ENCODE results near the gene KDM4B. TPM values are rescaled to one million over a fixed set of nuclear protein-coding genes. Genes with fewer than 3 reads are reported as not detected.
A peak's percentile ranks its signal among the peaks of the same experiment; 100 is the strongest.

Gene KDM4B
- polyA plus RNA-seq, 1 donor from 2014 or later: 78.2 TPM

DNA sequence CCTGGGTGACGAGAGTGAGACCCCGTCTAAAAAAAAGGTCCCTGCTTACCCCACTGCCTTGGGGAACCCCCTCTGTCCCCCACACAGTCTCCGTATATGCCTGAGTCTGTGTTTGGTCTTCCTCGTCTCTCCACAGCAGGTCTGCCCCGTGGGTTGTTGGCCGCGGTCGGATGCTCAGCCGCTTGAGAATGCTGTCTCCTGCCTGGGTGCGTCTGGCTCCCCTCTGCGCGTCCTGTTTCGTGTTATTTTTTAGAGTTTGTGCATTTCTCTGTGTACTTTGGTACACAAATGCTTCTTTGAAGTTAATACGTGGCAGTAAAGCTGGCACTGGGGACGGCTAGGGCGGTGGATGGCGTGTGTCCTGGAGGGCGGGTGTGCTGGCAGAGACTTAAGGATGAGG, 34.9 kb downstream of the KDM4B start:
- peaks cover 13% of the 10 kb centered on the region for H3K36me3 Mint-ChIP-seq
- H3K27me3 Mint-ChIP-seq: no peaks in the 10 kb centered on the region
- no peak overlapping the region for H3K4me3 Mint-ChIP-seq
- no peak overlapping the region for H3K27ac Mint-ChIP-seq
- no peaks in the 10 kb centered on the region for H3K9me3 Mint-ChIP-seq
- peaks cover 3 to 9% (median 9%) of the 10 kb centered on the region in 3 donors for H3K4me1 Mint-ChIP-seq

DNA sequence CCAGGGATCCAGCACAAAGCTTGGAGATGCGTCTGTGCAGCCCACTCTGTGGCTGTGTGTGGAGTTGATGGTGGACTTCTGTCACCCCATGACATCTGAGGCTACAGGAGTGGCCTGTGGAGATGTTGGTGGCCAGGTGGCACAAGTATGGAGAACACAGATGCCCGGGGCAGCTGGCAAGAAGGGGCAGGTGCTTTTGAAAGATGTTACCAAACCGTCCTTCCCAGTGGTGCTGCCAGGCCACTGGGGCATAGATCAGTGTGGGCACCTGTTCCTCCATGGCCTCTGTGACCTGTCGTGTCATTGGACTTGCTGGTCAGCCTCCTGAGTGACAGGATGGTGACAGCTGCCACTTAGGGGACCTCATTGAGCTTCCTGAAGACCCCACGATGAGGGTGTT, 36.2 kb downstream of the KDM4B start:
- Mint-ChIP-seq H3K9me3 (no peaks in the 10 kb centered on the region), H3K4me3 (no peak overlapping the region), H3K4me1 (peaks cover 2 to 9% (median 9%) of the 10 kb centered on the region in 3 donors), H3K27me3 (no peaks in the 10 kb centered on the region), H3K27ac (no peak overlapping the region), H3K36me3 (peaks cover 13% of the 10 kb centered on the region)

DNA sequence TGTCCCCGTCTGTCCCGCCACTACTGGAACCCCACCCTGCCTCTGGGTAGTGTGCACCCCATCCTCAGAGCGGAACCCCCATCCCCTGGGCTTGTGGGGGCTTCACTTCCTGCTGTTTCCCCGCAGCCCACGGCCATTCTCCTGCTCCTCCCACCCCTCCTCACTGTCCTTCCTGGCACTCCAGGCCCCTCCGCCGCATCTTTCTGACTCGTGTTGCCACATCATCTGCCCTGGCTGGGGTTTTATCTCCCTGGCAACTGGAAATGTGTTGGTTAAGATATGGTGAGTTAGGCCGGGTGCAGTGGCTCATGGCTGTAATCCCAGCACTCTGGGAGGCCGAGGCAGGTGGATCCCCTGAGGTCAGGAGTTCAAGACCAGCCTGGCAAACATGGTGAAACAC, 37.3 kb downstream of the KDM4B start:
- Mint-ChIP-seq H3K9me3 (no peaks in the 10 kb centered on the region), H3K27ac (peak overlapping the region in 1 of 3 donors; percentile 77), H3K4me1 (peaks cover 2 to 11% (median 4%) of the 10 kb centered on the region in 3 donors), H3K36me3 (peaks cover 12% of the 10 kb centered on the region), H3K4me3 (no peak overlapping the region), H3K27me3 (no peaks in the 10 kb centered on the region)

DNA sequence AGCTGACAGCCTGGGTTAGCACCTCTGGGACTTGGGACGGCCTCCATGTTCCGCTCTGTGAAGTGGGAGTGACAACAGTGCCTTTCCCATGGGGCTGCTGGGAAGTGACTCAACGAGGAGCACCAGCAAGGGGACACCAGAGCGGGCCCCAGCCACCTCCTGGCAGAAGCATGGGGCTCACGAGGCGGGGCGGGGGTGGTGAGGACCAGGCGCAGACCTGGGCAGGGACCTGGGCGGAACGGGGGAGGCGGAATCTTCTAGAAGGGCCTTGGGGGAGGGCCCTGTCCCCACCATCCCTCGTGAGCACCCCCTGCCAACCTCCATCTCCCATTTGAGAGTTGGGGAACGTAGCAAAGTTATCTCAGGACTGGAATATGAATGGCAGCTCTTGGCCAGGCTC, 37.9 kb downstream of the KDM4B start:
- no peak overlapping the region for H3K27ac Mint-ChIP-seq
- H3K27me3 Mint-ChIP-seq: no peaks in the 10 kb centered on the region
- peaks cover 2 to 7% (median 4%) of the 10 kb centered on the region in 3 donors for H3K4me1 Mint-ChIP-seq
- no peak overlapping the region for H3K4me3 Mint-ChIP-seq
- no peaks in the 10 kb centered on the region for H3K9me3 Mint-ChIP-seq
- peaks cover 9% of the 10 kb centered on the region for H3K36me3 Mint-ChIP-seq

DNA sequence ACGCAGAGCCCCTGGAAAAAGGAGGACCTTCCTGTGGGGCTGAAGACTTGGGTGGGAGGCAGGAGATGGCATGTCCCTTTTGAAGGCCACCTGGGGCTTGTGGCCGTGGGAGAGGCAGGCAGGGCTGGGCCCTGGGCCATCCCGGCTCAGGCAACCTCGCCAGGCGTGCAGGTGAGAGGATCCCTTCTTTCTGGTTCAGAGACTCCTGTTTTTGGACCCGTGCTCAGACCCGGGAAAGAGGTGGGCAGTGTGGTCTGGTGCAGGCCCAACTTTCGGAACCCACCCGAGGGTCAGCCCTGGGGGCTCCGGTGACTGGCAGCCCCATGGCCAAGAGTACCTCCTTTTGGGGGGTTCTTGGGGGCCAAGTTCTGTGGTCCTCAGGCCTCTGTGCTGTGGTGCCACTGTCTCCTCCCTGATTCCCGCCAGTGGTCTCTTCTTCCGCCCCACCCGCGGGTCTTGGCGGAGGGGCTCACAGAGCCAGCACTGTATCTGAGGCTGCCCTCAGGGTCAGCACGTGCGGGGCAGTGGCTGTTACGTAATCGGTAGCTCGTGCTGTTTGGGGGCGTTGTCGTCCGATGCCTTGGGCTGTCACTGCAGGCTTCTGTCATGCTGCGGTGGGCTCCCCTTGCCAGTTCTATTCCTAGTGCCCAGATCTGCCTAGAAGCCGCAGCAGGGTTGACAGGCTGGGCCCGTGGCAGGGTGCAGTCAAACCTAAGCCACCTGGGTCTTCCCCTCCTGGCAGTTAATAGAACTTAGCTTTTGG, 42.7 kb downstream of the KDM4B start:
- Mint-ChIP-seq H3K27ac (no peak overlapping the region), H3K4me3 (no peak overlapping the region), H3K9me3 (no peaks in the 10 kb centered on the region), H3K4me1 (peaks cover 0 to 6% (median 2%) of the 10 kb centered on the region in 3 donors), H3K36me3 (peaks cover 9% of the 10 kb centered on the region), H3K27me3 (no peaks in the 10 kb centered on the region)

DNA sequence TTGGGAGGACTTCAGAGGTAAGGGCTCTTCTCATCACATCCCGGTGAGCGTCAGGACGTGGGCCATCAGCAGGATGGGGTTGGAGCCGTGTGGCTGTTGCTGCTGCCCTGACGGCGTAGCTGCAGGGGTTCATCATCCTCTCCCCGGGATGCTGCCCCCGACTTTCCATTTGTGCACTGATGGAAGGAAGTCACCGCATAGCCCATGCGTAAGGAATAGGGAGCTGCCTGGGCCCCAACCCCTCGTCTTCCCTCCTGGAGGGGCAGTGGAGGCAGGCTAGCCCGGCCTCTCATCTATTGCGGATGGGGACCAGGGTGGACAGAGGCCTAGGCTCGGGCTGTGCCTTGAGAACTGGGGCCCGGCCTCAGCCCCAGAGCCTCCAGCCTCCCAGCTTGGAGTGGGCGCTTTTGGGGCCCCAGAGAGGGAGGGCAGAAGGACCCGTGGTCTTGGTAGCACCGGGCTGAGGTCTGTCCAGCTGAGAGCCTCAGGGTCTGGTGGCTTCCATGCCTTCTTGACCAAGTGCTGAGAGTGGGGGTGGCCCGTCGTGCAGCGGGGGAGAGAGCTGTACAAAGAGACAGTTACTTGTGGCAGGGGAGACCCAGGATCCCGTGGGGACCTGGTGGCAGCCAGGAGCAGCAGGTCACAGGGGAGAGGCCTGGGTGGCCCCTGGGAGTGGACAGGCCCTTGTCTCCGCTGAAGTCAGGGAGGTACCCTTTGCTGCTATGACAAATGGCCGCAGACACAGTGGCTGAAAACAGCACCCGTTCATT, 44.0 kb downstream of the KDM4B start:
- Mint-ChIP-seq H3K4me1 (peaks cover 0 to 4% (median 2%) of the 10 kb centered on the region in 3 donors), H3K36me3 (peaks cover 4% of the 10 kb centered on the region), H3K27ac (peak overlapping the region in 1 of 3 donors; percentile 59), H3K4me3 (no peak overlapping the region), H3K27me3 (no peaks in the 10 kb centered on the region), H3K9me3 (no peaks in the 10 kb centered on the region)

DNA sequence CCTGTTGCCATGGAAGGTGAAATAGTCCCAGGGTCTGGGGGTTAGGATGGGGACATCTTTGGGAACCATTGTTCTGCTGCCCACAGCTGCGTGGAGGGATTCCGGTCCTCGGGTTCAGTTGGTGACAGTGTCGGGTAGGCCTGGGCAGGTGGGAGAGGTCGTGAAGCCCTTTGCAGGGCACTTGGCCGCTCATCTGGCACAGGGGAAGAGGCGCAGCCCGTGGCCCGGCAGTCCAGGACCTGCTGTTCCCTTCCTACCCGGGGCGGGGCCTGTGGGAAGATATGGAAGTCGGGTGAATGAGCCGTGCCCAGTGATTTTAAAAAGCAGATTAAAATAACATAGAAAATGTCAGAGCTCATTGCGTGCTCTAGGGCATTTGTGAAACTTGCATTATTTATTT, 44.8 kb downstream of the KDM4B start:
- peaks cover 0 to 2% (median 0%) of the 10 kb centered on the region in 3 donors for H3K4me1 Mint-ChIP-seq
- peaks cover 7% of the 10 kb centered on the region for H3K36me3 Mint-ChIP-seq
- no peaks in the 10 kb centered on the region for H3K27me3 Mint-ChIP-seq
- no peak overlapping the region for H3K4me3 Mint-ChIP-seq
- no peaks in the 10 kb centered on the region for H3K9me3 Mint-ChIP-seq
- H3K27ac Mint-ChIP-seq: peak overlapping the region in 1 of 3 donors; percentile 63

DNA sequence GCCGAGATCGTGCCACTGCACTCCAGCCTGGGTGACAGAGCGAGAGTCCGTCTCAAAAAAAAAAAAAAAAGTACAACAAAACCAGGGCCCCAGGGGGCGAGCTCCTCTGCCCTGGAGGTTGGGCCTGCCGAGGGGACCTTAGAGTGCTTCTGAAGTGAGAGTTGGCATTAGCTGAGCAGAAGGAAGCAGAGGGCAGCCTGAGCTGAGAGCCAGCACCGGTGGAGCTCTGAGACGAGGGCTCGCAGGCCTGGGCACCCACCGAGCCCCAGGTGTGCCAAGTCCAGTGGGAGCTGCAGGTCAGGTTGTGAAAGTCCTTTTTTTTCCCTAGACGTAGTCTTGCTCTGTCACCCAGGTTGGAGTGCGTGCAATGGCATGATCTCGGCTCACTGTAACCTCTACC, 46.0 kb downstream of the KDM4B start:
- Mint-ChIP-seq H3K27me3 (no peaks in the 10 kb centered on the region), H3K27ac (no peak overlapping the region), H3K36me3 (peaks cover 7% of the 10 kb centered on the region), H3K4me3 (no peak overlapping the region), H3K4me1 (peaks cover 0 to 2% (median 0%) of the 10 kb centered on the region in 3 donors), H3K9me3 (no peaks in the 10 kb centered on the region)

DNA sequence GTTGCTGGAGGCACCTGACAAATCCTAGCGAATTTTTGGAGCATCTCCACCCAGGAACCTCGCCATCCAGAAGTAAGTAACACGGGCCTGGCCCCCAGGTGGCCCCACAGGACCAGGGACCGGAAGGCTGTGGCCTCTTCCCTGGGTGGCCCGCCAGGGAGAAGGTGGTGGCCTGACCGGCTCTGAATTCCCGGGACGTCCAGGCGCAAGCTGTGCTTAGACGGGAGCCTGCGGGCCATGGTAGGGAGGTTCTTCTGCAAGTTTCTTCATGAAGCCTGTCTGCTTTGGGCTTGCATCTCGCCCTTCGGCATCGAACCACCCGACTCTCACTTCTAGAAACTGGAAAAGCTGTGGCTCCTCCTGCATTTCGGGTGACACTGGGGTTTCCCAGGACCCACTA, 47.4 kb downstream of the KDM4B start:
- no peak overlapping the region for H3K4me3 Mint-ChIP-seq
- no peaks in the 10 kb centered on the region for H3K4me1 Mint-ChIP-seq
- H3K36me3 Mint-ChIP-seq: peaks cover 8% of the 10 kb centered on the region
- no peaks in the 10 kb centered on the region for H3K9me3 Mint-ChIP-seq
- H3K27me3 Mint-ChIP-seq: no peaks in the 10 kb centered on the region
- no peak overlapping the region for H3K27ac Mint-ChIP-seq

DNA sequence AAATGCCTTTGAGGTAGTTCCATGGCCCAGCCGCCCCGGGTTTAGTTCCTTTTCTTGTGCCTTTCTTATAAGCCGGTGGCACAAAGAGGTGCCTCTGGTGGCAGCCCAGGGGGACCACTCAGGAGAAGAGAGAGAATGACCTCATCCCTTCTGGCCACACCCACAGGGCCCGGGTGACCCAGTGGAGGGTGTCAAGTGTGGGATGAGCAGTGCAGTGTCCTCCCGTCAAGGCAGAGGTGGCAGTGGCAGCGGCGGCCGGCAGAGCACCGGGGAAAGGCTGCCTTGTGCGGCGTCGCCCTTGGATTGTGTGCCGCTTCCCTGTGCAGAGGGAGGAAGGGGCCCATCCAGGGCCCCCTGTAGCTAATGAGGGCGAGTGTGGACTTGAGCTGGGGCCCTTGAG, 47.9 kb downstream of the KDM4B start:
- no peaks in the 10 kb centered on the region for H3K4me1 Mint-ChIP-seq
- peaks cover 8% of the 10 kb centered on the region for H3K36me3 Mint-ChIP-seq
- no peak overlapping the region for H3K4me3 Mint-ChIP-seq
- no peak overlapping the region for H3K27ac Mint-ChIP-seq
- H3K27me3 Mint-ChIP-seq: no peaks in the 10 kb centered on the region
- no peaks in the 10 kb centered on the region for H3K9me3 Mint-ChIP-seq

DNA sequence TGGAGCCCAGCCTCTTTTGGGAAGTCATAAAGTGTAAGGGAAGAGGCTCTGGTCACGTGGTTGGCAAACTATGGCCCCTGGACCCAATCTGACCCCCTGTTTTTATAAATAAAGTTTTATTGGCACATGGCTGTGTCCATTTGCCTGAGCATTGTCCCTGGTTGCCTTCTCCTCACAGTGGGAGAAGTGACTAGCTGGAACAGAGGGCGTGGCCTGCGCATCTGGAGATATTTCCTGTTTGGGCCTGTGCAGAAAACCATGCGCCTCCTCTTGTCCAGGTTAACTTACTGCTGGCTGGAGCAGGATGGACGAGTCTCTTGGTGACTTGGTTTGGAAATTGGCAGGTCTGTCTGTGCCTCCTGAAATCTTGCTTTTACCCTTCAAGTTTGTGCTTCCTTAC, 48.3 kb downstream of the KDM4B start:
- Mint-ChIP-seq H3K36me3 (peaks cover 8% of the 10 kb centered on the region), H3K27me3 (no peaks in the 10 kb centered on the region), H3K4me3 (no peak overlapping the region), H3K9me3 (no peaks in the 10 kb centered on the region), H3K4me1 (no peaks in the 10 kb centered on the region), H3K27ac (no peak overlapping the region)

DNA sequence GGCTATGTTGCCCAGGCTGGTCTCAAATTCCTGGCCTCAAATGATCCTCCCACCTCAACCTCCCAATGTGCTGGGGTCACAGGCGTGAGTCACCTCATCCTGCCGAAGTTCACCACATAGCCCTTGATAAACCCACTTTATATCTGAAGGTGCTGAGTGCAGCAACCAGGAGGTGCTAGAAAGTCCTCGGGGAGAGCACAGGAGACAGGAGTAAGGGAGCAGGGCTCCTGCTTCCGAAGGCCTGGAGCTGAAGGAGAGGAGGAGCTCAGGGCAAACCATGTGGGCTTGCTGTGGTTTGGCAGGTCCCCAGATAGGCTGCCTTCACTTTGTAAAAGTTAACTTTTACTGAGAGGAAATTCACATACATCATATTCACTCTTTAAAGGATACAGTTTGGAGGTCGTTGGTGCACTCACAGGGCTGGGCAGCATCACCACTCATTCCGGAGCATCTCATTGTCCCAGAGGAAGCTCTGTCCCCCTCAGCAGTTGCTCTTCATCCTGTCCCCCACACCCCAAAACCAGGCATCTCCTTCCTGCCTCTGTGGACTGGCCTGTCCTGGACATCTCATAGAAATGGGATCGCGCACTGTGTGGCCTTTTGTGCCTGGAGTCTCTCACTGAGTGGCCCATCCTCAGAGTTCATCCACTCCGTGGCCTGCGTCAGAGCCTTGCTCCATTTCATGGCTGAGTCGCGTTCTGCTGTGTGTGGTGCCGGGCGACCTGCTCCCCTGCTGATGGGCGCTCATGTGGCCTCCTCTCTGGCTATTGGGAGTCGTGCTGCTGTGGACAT, 49.5 kb downstream of the KDM4B start:
- no peak overlapping the region for H3K4me3 Mint-ChIP-seq
- H3K4me1 Mint-ChIP-seq: no peaks in the 10 kb centered on the region
- H3K9me3 Mint-ChIP-seq: no peaks in the 10 kb centered on the region
- no peaks in the 10 kb centered on the region for H3K27me3 Mint-ChIP-seq
- peaks cover 8% of the 10 kb centered on the region for H3K36me3 Mint-ChIP-seq
- H3K27ac Mint-ChIP-seq: no peak overlapping the region

DNA sequence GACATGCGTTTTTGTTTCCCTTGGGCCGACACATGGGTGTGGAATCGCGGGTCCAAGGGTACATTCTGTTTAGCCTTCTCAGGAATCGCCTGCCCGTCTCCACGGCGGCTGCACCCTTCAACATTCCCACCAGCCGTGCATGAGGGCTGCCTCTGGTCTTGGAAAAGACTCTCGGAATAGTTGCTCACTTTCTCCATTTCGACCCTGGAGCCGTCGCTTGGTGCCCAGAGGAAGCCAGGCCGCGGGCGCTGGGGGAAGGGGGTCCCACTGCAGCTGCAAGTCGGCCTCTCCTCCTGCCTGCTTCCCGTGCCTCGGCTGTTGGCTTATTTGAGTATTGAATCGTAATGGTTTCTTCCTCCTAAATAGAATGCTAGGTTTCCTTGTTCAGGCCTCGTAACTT, 51.5 kb downstream of the KDM4B start:
- H3K9me3 Mint-ChIP-seq: no peaks in the 10 kb centered on the region
- no peaks in the 10 kb centered on the region for H3K27me3 Mint-ChIP-seq
- H3K36me3 Mint-ChIP-seq: peaks cover 8% of the 10 kb centered on the region
- H3K4me1 Mint-ChIP-seq: no peaks in the 10 kb centered on the region
- no peak overlapping the region for H3K27ac Mint-ChIP-seq
- H3K4me3 Mint-ChIP-seq: no peak overlapping the region

DNA sequence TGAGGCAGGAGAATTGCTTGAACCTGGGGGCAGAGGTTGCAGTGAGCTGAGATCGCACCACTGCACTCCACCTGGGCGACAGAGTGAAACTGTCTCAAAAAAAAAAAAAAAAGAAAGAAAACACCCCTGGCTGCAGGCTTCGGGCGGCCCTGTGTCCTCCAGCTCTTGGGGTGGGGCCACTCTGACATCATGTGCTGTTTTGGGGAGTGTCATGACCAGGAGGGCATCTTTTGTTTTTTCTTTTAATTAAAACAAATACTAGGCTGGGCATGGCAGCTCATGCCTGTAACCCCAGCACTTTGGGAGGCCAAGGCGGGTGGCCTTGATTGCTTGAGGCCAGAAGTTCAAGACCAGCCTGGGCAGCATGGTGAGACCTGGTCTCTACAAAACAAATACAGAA, 52.1 kb downstream of the KDM4B start:
- Mint-ChIP-seq H3K36me3 (peaks cover 10% of the 10 kb centered on the region), H3K27ac (no peak overlapping the region), H3K4me1 (no peaks in the 10 kb centered on the region), H3K27me3 (no peaks in the 10 kb centered on the region), H3K4me3 (no peak overlapping the region), H3K9me3 (no peaks in the 10 kb centered on the region)

All from IgD-negative memory B cell (primary cell).